A673 (cell line): ENCODE data around the gene CEP68. TPM values are rescaled to one million over a fixed set of nuclear protein-coding genes. Genes with fewer than 3 reads are reported as not detected.

Source experiments
- Bru-seq: library from RNA; stranded (reverse); fragments of 400-500 nt; gene quantifications from one replicate; lab custom pipeline; 2021; lab: Mats Ljungman, UMichigan
- BruChase-seq, 2 experiments: library from RNA; stranded (reverse); fragments of 400-500 nt; gene quantifications; one replicate each; lab custom pipeline; 2021; lab: Mats Ljungman, UMichigan
- BruUV-seq: library from RNA; stranded (reverse); fragments of 400-500 nt; replicated peaks from 2 replicates; lab custom pipeline; 2021; lab: Mats Ljungman, UMichigan
- CTCF ChIA-PET: fragments of 300-600 bp; sonication (Branson Sonifier 250); formaldehyde crosslinking; loops from one replicate; lab custom pipeline; 2022; ENCODE audit warnings: antibody characterized with exemption; lab: Charles Lee
- POLR2A ChIA-PET: fragments of 300-600 bp; sonication (Branson Sonifier 250); formaldehyde crosslinking; loops from one replicate; lab custom pipeline; 2022; ENCODE audit warnings: antibody characterized with exemption; ENCODE audit not compliant: low non-redundant PET; lab: Charles Lee
- DNase-seq: peaks from one replicate; pipeline ENCODE4 v3.0.0-alpha.2; 2015; ENCODE audit warnings: low spot score
- H3K27ac ChIP-seq: fragments of 200-600 bp; sonication (generic); 2 replicates; pipeline ENCODE4 v1.5.1; 2016; ENCODE audit warnings: mixed run types, low read depth, mild to moderate bottlenecking, mixed read lengths, antibody characterized with exemption, low read length; ENCODE audit not compliant: poor library complexity, severe bottlenecking
- H3K27me3 ChIP-seq: fragments of 200-600 bp; sonication (generic); replicated peaks from 2 replicates; pipeline ENCODE4 v1.6.1; 2017; ENCODE audit warnings: mixed run types, low read depth, mild to moderate bottlenecking, mixed read lengths, antibody characterized with exemption, low read length; ENCODE audit not compliant: insufficient read depth, poor library complexity
- H3K36me3 ChIP-seq: fragments of 200-600 bp; sonication (generic); 2 replicates; pipeline ENCODE4 v1.6.1; 2016; ENCODE audit warnings: mixed run types, mild to moderate bottlenecking, mixed read lengths, antibody characterized with exemption, low read length; ENCODE audit not compliant: insufficient read depth, poor library complexity, severe bottlenecking
- H3K4me1 ChIP-seq: fragments of 200-600 bp; sonication (generic); 2 replicates; pipeline ENCODE4 v1.6.1; 2017; ENCODE audit warnings: mixed run types, mild to moderate bottlenecking, mixed read lengths, antibody characterized with exemption, low read length; ENCODE audit not compliant: insufficient read depth, poor library complexity, severe bottlenecking
- H3K4me3 ChIP-seq: fragments of 200-600 bp; sonication (generic); 2 replicates; pipeline ENCODE4 v1.5.1; 2016; ENCODE audit warnings: low read depth, mixed run types, mild to moderate bottlenecking, mixed read lengths, low read length; ENCODE audit not compliant: poor library complexity, severe bottlenecking
- H3K9me3 ChIP-seq: fragments of 200-600 bp; sonication (generic); 2 replicates; pipeline ENCODE4 v1.6.1; 2016; ENCODE audit warnings: mixed run types, low read depth, mild to moderate bottlenecking, mixed read lengths, antibody characterized with exemption, low read length; ENCODE audit not compliant: poor library complexity, severe bottlenecking
- EZH2 ChIP-seq: fragments of 200-600 bp; sonication (generic); IDR thresholded peaks from 2 replicates; pipeline ENCODE4 v1.6.1; 2017; ENCODE audit warnings: borderline replicate concordance, low read depth, mild to moderate bottlenecking, mixed read lengths, antibody characterized with exemption, low read length; ENCODE audit not compliant: poor library complexity, severe bottlenecking
- intact Hi-C: fragments of 100-400 bp; cut with micrococcal nuclease; formaldehyde crosslinking; loops from one replicate; pipeline ENCODE4 v1.10.0; 2022; ENCODE audit not compliant: unreplicated experiment
- long read RNA-seq: library from polyadenylated mRNA; stranded (forward); transcript quantifications from one replicate; pipeline ENCODE4 v2.0.0, GENCODE V29; 2022
- total RNA-seq: library from RNA; stranded (reverse); gene quantifications from 2 replicates; pipeline ENCODE4 v1.2.3, GENCODE V29; 2021
- TF ChIP-seq, protein P1 (sequence below): fragments of 300-800, 200-600 bp; sonication (generic); conservative IDR thresholded peaks from 2 replicates; pipeline ENCODE4 v1.5.1; 2017; ENCODE audit warnings: low read depth, mild to moderate bottlenecking, antibody characterized with exemption, low read length, moderate library complexity, mixed read lengths

The CEP68 gene, protein sequence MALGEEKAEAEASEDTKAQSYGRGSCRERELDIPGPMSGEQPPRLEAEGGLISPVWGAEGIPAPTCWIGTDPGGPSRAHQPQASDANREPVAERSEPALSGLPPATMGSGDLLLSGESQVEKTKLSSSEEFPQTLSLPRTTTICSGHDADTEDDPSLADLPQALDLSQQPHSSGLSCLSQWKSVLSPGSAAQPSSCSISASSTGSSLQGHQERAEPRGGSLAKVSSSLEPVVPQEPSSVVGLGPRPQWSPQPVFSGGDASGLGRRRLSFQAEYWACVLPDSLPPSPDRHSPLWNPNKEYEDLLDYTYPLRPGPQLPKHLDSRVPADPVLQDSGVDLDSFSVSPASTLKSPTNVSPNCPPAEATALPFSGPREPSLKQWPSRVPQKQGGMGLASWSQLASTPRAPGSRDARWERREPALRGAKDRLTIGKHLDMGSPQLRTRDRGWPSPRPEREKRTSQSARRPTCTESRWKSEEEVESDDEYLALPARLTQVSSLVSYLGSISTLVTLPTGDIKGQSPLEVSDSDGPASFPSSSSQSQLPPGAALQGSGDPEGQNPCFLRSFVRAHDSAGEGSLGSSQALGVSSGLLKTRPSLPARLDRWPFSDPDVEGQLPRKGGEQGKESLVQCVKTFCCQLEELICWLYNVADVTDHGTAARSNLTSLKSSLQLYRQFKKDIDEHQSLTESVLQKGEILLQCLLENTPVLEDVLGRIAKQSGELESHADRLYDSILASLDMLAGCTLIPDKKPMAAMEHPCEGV
- total RNA-seq (10.1 and 13.4 TPM in 2 replicates), Bru-seq, nascent RNA (percentile 67 among the genes with signal in this experiment), BruChase-seq, experiment 1, labeled RNA remaining after a 2-hour chase (percentile 63 among the genes with signal in this experiment), BruChase-seq, experiment 2, labeled RNA remaining after a 6-hour chase (percentile 61 among the genes with signal in this experiment)
- long read RNA-seq, full-length matches to known transcripts, result 7 of 39 reads
- long read RNA-seq, partial matches to known transcripts, result 15 of 39 reads
- long read RNA-seq, other reads (novel, unspliced or antisense), result 17 of 39 reads

DNA sequence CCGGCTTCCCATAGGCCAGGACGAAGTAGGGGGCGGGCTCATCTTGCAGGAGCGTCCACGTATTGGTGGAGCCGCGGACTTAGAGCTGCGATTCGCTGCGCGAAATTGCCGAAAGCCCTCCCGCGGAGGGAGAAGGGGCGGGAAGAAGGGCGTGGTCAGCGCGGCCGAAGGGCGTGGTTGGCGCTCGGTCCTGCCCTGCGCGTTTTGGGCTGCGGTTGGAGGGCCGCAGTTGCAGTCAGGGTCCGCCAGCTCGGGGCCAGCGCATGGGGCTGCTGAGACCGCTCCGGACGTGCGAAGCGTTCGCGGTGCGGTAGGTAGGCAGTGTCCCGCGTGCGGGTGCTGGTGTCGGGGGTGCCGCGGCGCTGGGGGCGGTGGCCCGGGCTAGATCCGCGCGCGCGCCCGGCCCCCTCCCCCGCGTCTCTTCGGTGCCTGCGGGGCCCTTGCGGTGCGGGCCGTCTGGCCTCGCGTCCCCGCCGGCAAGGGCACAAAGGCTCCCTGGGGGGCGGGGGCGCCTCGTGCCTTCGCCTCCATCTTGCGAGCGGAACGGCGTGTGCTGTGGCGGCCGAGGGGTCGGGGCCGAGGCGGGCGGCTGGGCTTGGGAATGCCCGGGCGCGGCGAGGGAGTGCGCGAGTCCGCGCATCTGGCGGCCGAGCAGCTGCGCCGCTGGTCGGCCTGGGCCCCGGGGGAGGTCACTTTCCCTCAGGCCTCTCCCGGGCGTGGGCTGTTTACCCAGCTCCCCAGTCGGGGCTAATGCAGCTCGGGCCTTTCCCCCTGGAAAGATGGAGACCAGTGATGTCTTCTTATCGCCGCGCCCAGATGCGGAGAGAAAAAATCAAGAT is at the start of gene CEP68:
TSS of gene CEP68 (plus strand) at position 202 of the 839 bp plus-strand sequence. CDS start 13,029 bp downstream, outside the sequence.
- TF ChIP-seq, protein P1, sequence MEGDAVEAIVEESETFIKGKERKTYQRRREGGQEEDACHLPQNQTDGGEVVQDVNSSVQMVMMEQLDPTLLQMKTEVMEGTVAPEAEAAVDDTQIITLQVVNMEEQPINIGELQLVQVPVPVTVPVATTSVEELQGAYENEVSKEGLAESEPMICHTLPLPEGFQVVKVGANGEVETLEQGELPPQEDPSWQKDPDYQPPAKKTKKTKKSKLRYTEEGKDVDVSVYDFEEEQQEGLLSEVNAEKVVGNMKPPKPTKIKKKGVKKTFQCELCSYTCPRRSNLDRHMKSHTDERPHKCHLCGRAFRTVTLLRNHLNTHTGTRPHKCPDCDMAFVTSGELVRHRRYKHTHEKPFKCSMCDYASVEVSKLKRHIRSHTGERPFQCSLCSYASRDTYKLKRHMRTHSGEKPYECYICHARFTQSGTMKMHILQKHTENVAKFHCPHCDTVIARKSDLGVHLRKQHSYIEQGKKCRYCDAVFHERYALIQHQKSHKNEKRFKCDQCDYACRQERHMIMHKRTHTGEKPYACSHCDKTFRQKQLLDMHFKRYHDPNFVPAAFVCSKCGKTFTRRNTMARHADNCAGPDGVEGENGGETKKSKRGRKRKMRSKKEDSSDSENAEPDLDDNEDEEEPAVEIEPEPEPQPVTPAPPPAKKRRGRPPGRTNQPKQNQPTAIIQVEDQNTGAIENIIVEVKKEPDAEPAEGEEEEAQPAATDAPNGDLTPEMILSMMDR, result no peak
- no peak for TF ChIP-seq EZH2
- Histone ChIP-seq H3K4me1 (peaks cover 3% of the 10 kb centered on the region), H3K9me3 (no peaks in the 10 kb centered on the region), H3K4me3 (peak within 1 kb of the TSS; percentile 83), H3K27ac (peak within 1 kb of the TSS; percentile 79), H3K36me3 (no peaks in the 10 kb centered on the region), H3K27me3 (no peaks in the 10 kb centered on the region)
- BruUV-seq, result no TSS peak
- ChIA-PET CTCF (interaction anchor here (0.7 to 1.1 kb wide), 3 partner anchors 8 to 139 kb away, joined by 3 to 5 read pairs (median 4); partner anchors contain the start of gene RAB1A), POLR2A (interaction anchor here (0.5 to 0.6 kb wide), 4 partner anchors 9 to 729 kb away, joined by 3 read pairs; no protein-coding TSS in a partner anchor)
- intact Hi-C loops, result no loop called here
- peak; percentile 98 for DNase-seq

DNA sequence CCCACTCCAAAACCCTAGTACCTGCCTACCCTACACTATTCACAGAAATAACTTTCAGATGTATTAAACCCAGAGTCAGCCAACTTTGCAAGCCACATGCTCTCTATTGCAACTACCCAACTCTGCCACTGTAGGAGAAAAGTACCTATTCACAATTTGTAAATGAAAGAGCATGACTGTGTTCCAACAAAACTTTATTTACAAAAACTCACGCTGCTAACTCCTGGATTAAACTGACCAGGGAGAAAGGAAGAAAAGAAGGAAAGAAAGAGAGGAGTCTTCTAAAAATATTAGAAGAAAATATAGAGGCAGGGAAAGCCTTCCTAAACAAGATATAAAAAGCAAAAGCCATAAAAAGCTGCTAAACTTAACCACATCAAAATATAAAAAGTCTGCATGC is 42.4 kb upstream of the CEP68 start:
- H3K4me3 ChIP-seq, result no peak overlapping the region
- no peak overlapping the region for H3K27ac ChIP-seq
- no peak for DNase-seq
- H3K27me3 ChIP-seq, result no peaks in the 10 kb centered on the region
- H3K4me1 ChIP-seq, result no peaks in the 10 kb centered on the region
- POLR2A ChIA-PET, result no interaction called here
- BruUV-seq, result no TSS peak
- peaks cover 63% of the 10 kb centered on the region for H3K36me3 ChIP-seq
- TF ChIP-seq EZH2, result no peak
- TF ChIP-seq, protein P1, result no peak
- CTCF ChIA-PET, result no interaction called here
- no peaks in the 10 kb centered on the region for H3K9me3 ChIP-seq
- intact Hi-C loops, result no loop called here

DNA sequence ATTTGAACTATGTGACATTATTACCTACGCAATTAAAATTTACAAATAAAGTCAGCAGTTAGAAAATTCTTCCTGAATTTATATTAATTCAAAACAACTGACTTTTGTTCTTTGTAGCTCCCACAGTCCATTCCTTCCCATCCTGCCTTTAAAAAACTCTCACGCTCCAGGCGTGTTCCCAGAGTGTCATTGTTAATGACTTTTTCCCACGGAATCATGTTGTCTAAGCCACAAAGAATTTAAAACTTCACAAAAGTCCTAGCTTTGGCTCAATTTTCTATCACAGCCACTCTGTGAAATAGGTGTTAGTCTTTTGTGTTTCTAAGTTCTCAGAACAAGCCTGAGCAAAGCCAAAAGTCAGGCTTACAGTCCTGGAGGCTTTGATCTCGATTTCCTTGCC is 40.5 kb upstream of the CEP68 start:
- ChIA-PET CTCF (no interaction called here), POLR2A (no interaction called here)
- no peaks in the 10 kb centered on the region for H3K27me3 ChIP-seq
- intact Hi-C loops, result no loop called here
- H3K4me3 ChIP-seq, result no peak overlapping the region
- H3K4me1 ChIP-seq, result no peaks in the 10 kb centered on the region
- H3K27ac ChIP-seq, result no peak overlapping the region
- TF ChIP-seq EZH2, result no peak
- TF ChIP-seq, protein P1, result no peak
- peaks cover 76% of the 10 kb centered on the region for H3K36me3 ChIP-seq
- DNase-seq, result no peak
- H3K9me3 ChIP-seq, result no peaks in the 10 kb centered on the region
- no TSS peak for BruUV-seq
